Spinal cord (tissue), 10 donors: ENCODE results near the gene MINDY1. TPM values are rescaled to one million over a fixed set of nuclear protein-coding genes. Genes with fewer than 3 reads are reported as not detected.

Source experiments
- DNase-seq, 6 donors: peaks; one replicate each; pipeline versions ENCODE4 v3.0.0 to v3.0.0-alpha.2; 2013 to 2015; ENCODE audit warnings: low spot score in 6 of 6, low read depth in 4 of 6
- H3K27ac ChIP-seq: one replicate; pipeline ENCODE4 v1.5.1; 2013; ENCODE audit warnings: low read depth, low read length, control low read depth
- H3K27me3 ChIP-seq: one replicate; pipeline ENCODE4 v1.6.1; 2013; ENCODE audit warnings: low read length; ENCODE audit not compliant: control insufficient read depth, insufficient read depth
- H3K36me3 ChIP-seq: one replicate; pipeline ENCODE4 v1.6.1; 2013; ENCODE audit warnings: low read length; ENCODE audit not compliant: control insufficient read depth, insufficient read depth
- H3K4me1 ChIP-seq: one replicate; pipeline ENCODE4 v1.6.1; 2013; ENCODE audit warnings: low read length; ENCODE audit not compliant: control insufficient read depth, insufficient read depth
- H3K4me3 ChIP-seq: one replicate; pipeline ENCODE4 v1.5.1; 2013; ENCODE audit warnings: low read depth, low read length, control low read depth
- H3K9me3 ChIP-seq: one replicate; pipeline ENCODE4 v1.6.1; 2013; ENCODE audit warnings: low read length; ENCODE audit not compliant: control insufficient read depth, insufficient read depth
- WGBS: methylation state at CpG from one replicate; pipeline ENCODE4 v1.1.5; 2013; ENCODE audit warnings: missing lambda C conversion rate; ENCODE audit not compliant: insufficient coverage; 5-methylcytosine and 5-hydroxymethylcytosine counted together
- polyA plus RNA-seq, 2 donors: library from polyadenylated mRNA; unstranded; fragments of 120-200 nt; gene quantifications; one replicate each; pipeline ENCODE4 v1.2.1, GENCODE V29; 2013; ENCODE audit not compliant: insufficient read length in 2 of 2
- small RNA-seq: library from RNA; depleted of rRNA; stranded (forward); fragments of <200 nt; gene quantifications from one replicate; pipeline ENCODE3, GENCODE V24; 2014; ENCODE audit warnings: low replicate concordance
- total RNA-seq, 2 donors: library from RNA; depleted of rRNA in 1 of 2; stranded (reverse); fragments of 120-200 nt in 1 of 2; fragments of >200 nt in 1 of 2; gene quantifications; one replicate each; pipeline versions ENCODE4 v1.2.3 to v1.2.4, GENCODE V29; 2013 to 2014
- donor health status: healthy.

Gene MINDY1
- total and polyA plus RNA-seq, 4 donors: 21.9 to 48.1 (median 42.9) TPM

GRCh38 chr1:150961756-150962155 lies 44.9 kb downstream of the MINDY1 start:
- Histone ChIP-seq H3K9me3 (no peaks in the 10 kb centered on the region), H3K27me3 (no peaks in the 10 kb centered on the region), H3K27ac (no peak overlapping the region), H3K4me1 (no peaks in the 10 kb centered on the region), H3K36me3 (peaks cover 70% of the 10 kb centered on the region), H3K4me3 (no peak overlapping the region)
- no peak for DNase-seq
- WGBS: no CpG with 5 or more reads among the region's 4 CpGs

DNA sequence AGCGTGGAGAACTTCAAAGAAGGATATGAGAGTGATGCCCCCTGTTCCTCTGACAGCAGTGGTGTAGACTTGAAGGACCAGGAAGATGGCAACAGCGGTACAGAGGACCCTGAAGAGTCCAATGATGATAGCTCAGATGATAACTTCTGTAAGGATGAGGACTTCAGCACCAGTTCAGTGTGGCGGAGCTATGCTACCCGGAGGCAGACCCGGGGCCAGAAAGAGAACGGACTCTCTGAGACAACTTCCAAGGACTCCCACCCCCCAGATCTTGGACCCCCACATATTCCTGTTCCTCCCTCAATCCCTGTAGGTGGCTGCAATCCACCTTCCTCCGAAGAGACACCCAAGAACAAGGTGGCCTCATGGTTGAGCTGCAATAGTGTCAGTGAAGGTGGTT lies 46.1 kb downstream of the MINDY1 start:
- H3K27ac ChIP-seq: no peak overlapping the region
- no peaks in the 10 kb centered on the region for H3K4me1 ChIP-seq
- no peaks in the 10 kb centered on the region for H3K27me3 ChIP-seq
- no peaks in the 10 kb centered on the region for H3K9me3 ChIP-seq
- peaks cover 59% of the 10 kb centered on the region for H3K36me3 ChIP-seq
- no peak for DNase-seq
- 97% methylated on average over 5 of the region's 7 CpGs for WGBS
- H3K4me3 ChIP-seq: no peak overlapping the region

DNA sequence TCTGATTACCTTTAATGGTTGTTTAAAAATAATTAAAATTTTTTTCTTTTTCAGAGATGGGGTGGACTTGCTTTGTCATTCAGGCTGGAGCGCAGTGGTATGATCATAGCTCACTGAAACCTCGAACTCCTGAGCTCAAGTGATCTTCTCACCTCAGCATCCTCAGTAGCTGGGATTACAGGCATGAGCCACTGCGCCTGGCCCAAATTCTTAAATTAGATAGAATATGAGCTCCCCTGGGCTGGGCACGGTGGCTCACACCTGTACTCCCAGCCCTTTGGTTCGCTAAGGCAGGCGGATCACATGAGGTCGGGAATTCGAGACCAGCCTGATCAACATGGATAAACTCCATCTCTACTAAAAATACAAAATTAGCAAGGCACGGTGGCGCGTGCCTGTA lies 49.0 kb downstream of the MINDY1 start:
- WGBS: 100% methylated on average over 9 of the region's 11 CpGs
- Histone ChIP-seq H3K9me3 (no peaks in the 10 kb centered on the region), H3K4me3 (no peak overlapping the region), H3K27ac (no peak overlapping the region), H3K36me3 (peaks cover 46% of the 10 kb centered on the region), H3K4me1 (no peaks in the 10 kb centered on the region), H3K27me3 (no peaks in the 10 kb centered on the region)
- DNase-seq: no peak

GRCh38 chr1:150955280-150955679 lies 51.4 kb downstream of the MINDY1 start:
- no peak overlapping the region for H3K4me3 ChIP-seq
- no peaks in the 10 kb centered on the region for H3K4me1 ChIP-seq
- peaks cover 54% of the 10 kb centered on the region for H3K36me3 ChIP-seq
- H3K27ac ChIP-seq: no peak overlapping the region
- DNase-seq: no peak
- no peaks in the 10 kb centered on the region for H3K27me3 ChIP-seq
- no peaks in the 10 kb centered on the region for H3K9me3 ChIP-seq

GRCh38 chr1:150954708-150955107 lies 52.0 kb downstream of the MINDY1 start:
- WGBS: 100% methylated on average over 1 of the region's 3 CpGs
- Histone ChIP-seq H3K36me3 (peaks cover 54% of the 10 kb centered on the region), H3K4me1 (no peaks in the 10 kb centered on the region), H3K27me3 (no peaks in the 10 kb centered on the region), H3K9me3 (no peaks in the 10 kb centered on the region), H3K4me3 (no peak overlapping the region), H3K27ac (no peak overlapping the region)
- no peak for DNase-seq

Small RNA genes within 50 kb of the gene (small RNA-seq; reads per million reads assigned to genes)
- gene RNU6-884P: not detected

Other genes starting within 250 kb of the MINDY1 start
- gene CTSS, start 241.1 kb downstream of the MINDY1 start, total RNA-seq: 10 to 100 TPM; 26.2 to 58.8 TPM
- 10 to 100 TPM; 10.7 to 15.8 TPM for gene CTSS, start 241.1 kb downstream of the MINDY1 start, polyA plus RNA-seq
- 100 to 1,000 TPM in 1 of 2 donors, 10 to 100 TPM in 1; 73.6 to 153 TPM for gene CTSK, start 198.6 kb downstream of the MINDY1 start, total RNA-seq
- 10 to 100 TPM; 13.9 to 44.5 TPM for gene CTSK, start 198.6 kb downstream of the MINDY1 start, polyA plus RNA-seq
- 10 to 100 TPM; 29.3 to 42.7 TPM for gene ARNT, start 130.3 kb downstream of the MINDY1 start, total RNA-seq
- 10 to 100 TPM; 20.9 to 30.0 TPM for gene ARNT, start 130.3 kb downstream of the MINDY1 start, polyA plus RNA-seq
- under 1 TPM in 1 of 2 donors, not detected in 1; 0.39 TPM for gene CTXND2, start 119.8 kb downstream of the MINDY1 start, total RNA-seq
- under 1 TPM in 1 of 2 donors, not detected in 1; 0.14 TPM for gene CTXND2, start 119.8 kb downstream of the MINDY1 start, polyA plus RNA-seq
- 10 to 100 TPM; 39.7 to 58.6 TPM for gene SETDB1, start 80.5 kb downstream of the MINDY1 start, total RNA-seq
- gene SETDB1, start 80.5 kb downstream of the MINDY1 start, polyA plus RNA-seq: 10 to 100 TPM; 41.2 to 54.3 TPM
- 100 to 1,000 TPM; 116 to 224 TPM for gene CERS2, start 32.1 kb downstream of the MINDY1 start, total RNA-seq
- gene CERS2, start 32.1 kb downstream of the MINDY1 start, polyA plus RNA-seq: 100 to 1,000 TPM; 163 to 176 TPM
- gene ANXA9, start 24.6 kb downstream of the MINDY1 start, total RNA-seq: 1 to 10 TPM in 1 of 2 donors, under 1 TPM in 1; 0.50 to 2.6 TPM
- 1 to 10 TPM; 5.4 to 8.3 TPM for gene ANXA9, start 24.6 kb downstream of the MINDY1 start, polyA plus RNA-seq
- gene PRUNE1, start 1.5 kb upstream of the MINDY1 start, total RNA-seq: 10 to 100 TPM; 18.9 to 29.0 TPM
- gene PRUNE1, start 1.5 kb upstream of the MINDY1 start, polyA plus RNA-seq: 10 to 100 TPM; 37.5 to 39.4 TPM
- gene BNIPL, start 29.7 kb upstream of the MINDY1 start, total RNA-seq: under 1 TPM; 0.20 to 0.83 TPM
- under 1 TPM; 0.73 to 0.93 TPM for gene BNIPL, start 29.7 kb upstream of the MINDY1 start, polyA plus RNA-seq
- 10 to 100 TPM in 1 of 2 donors, 1 to 10 TPM in 1; 4.1 to 11.0 TPM for gene C1orf56, start 40.8 kb upstream of the MINDY1 start, total RNA-seq
- 10 to 100 TPM; 13.7 to 16.9 TPM for gene C1orf56, start 40.8 kb upstream of the MINDY1 start, polyA plus RNA-seq
- 10 to 100 TPM; 59.0 to 73.8 TPM for gene CDC42SE1, start 52.7 kb upstream of the MINDY1 start, total RNA-seq
- 10 to 100 TPM; 86.3 to 89.8 TPM for gene CDC42SE1, start 52.7 kb upstream of the MINDY1 start, polyA plus RNA-seq
- gene MLLT11, start 53.5 kb upstream of the MINDY1 start, total RNA-seq: 10 to 100 TPM; 34.2 to 54.3 TPM
- 100 to 1,000 TPM; 182 to 203 TPM for gene MLLT11, start 53.5 kb upstream of the MINDY1 start, polyA plus RNA-seq
- gene GABPB2, start 63.9 kb upstream of the MINDY1 start, total RNA-seq: 10 to 100 TPM; 18.0 to 18.1 TPM
- gene GABPB2, start 63.9 kb upstream of the MINDY1 start, polyA plus RNA-seq: 1 to 10 TPM; 6.2 to 9.3 TPM
- 10 to 100 TPM; 10.2 to 16.4 TPM for gene SEMA6C, start 139.7 kb upstream of the MINDY1 start, total RNA-seq
- gene SEMA6C, start 139.7 kb upstream of the MINDY1 start, polyA plus RNA-seq: 10 to 100 TPM; 34.6 to 47.8 TPM
- 1 to 10 TPM; 4.5 to 5.5 TPM for gene TNFAIP8L2, start 149.7 kb upstream of the MINDY1 start, total RNA-seq
- gene TNFAIP8L2, start 149.7 kb upstream of the MINDY1 start, polyA plus RNA-seq: 1 to 10 TPM; 3.2 to 3.9 TPM
- 10 to 100 TPM; 12.9 to 19.1 TPM for gene LYSMD1, start 159.0 kb upstream of the MINDY1 start, total RNA-seq
- 10 to 100 TPM; 17.9 to 18.7 TPM for gene LYSMD1, start 159.0 kb upstream of the MINDY1 start, polyA plus RNA-seq
- gene SCNM1, start 159.2 kb upstream of the MINDY1 start, total RNA-seq: 10 to 100 TPM; 26.1 to 59.3 TPM
- gene SCNM1, start 159.2 kb upstream of the MINDY1 start, polyA plus RNA-seq: 10 to 100 TPM; 54.8 to 55.8 TPM
- not detected for gene TMOD4, start 169.1 kb upstream of the MINDY1 start, total RNA-seq
- gene TMOD4, start 169.1 kb upstream of the MINDY1 start, polyA plus RNA-seq: 1 to 10 TPM in 1 of 2 donors, not detected in 1; 1.2 TPM
- 10 to 100 TPM; 38.6 to 67.7 TPM for gene VPS72, start 183.3 kb upstream of the MINDY1 start, total RNA-seq
- 10 to 100 TPM; 91.6 to 93.0 TPM for gene VPS72, start 183.3 kb upstream of the MINDY1 start, polyA plus RNA-seq
- 10 to 100 TPM; 44.0 to 59.3 TPM for gene PIP5K1A, start 191.7 kb upstream of the MINDY1 start, total RNA-seq
- 10 to 100 TPM; 34.9 to 50.9 TPM for gene PIP5K1A, start 191.7 kb upstream of the MINDY1 start, polyA plus RNA-seq
- 100 to 1,000 TPM; 108 to 211 TPM for gene PSMD4, start 247.8 kb upstream of the MINDY1 start, total RNA-seq
- gene PSMD4, start 247.8 kb upstream of the MINDY1 start, polyA plus RNA-seq: 100 to 1,000 TPM; 178 to 181 TPM